Activated gamma-delta T cell treated with anti-CD3 and anti-CD28 coated beads, Interleukin-2, amount 50 U/mL, for 16 hours (primary cell): ENCODE results near the gene IPO5.
"Not testable (repeated sequence)": the region's sequence is repeated elsewhere in the genome, so short reads cannot be mapped to it uniquely, and the experiment has no call there.

Source experiments
- DNase-seq: peaks from one replicate; pipeline ENCODE4 v3.0.0-alpha.2; 2020; ENCODE audit warnings: low read depth

Gene IPO5

GRCh38 chr13:97949316-97949715, 4.2 kb upstream of the IPO5 start:
- DNase-seq = not testable (repeated sequence)

GRCh38 chr13:97951376-97951775, 2.1 kb upstream of the IPO5 start:
- no peak for DNase-seq

- DNase-seq = not testable (repeated sequence)
These were observed 644 bp upstream of the IPO5 start for GRCh38 chr13:97952831-97953230.

- DNase-seq = no peak
These were observed 7.9 kb downstream of the IPO5 start for GRCh38 chr13:97961340-97961739.

- DNase-seq = no peak
These were observed 9.4 kb downstream of the IPO5 start for GRCh38 chr13:97962887-97963286.

- DNase-seq = no peak
These were observed 13.8 kb downstream of the IPO5 start for GRCh38 chr13:97967226-97967625.

GRCh38 chr13:97967948-97968347, 14.5 kb downstream of the IPO5 start:
- DNase-seq = no peak

- no peak for DNase-seq
These were observed 18.0 kb downstream of the IPO5 start for GRCh38 chr13:97971519-97971918.

GRCh38 chr13:97974773-97975172, 21.3 kb downstream of the IPO5 start:
- DNase-seq = no peak

GRCh38 chr13:97975280-97975847, 21.9 kb downstream of the IPO5 start:
- DNase-seq = no peak

GRCh38 chr13:97975848-97976609, 22.6 kb downstream of the IPO5 start:
- DNase-seq = peak; percentile 81

- DNase-seq = peak; percentile 8
These were observed 23.4 kb downstream of the IPO5 start for GRCh38 chr13:97976610-97977521.

GRCh38 chr13:97977982-97978381, 24.5 kb downstream of the IPO5 start:
- DNase-seq = no peak

- no peak for DNase-seq
These were observed 25.2 kb downstream of the IPO5 start for GRCh38 chr13:97978651-97979050.

GRCh38 chr13:97979051-97979450, 25.6 kb downstream of the IPO5 start:
- no peak for DNase-seq

- no peak for DNase-seq
These were observed 26.1 kb downstream of the IPO5 start for GRCh38 chr13:97979556-97979955.

- no peak for DNase-seq
These were observed 28.8 kb downstream of the IPO5 start for GRCh38 chr13:97982286-97982685.

- no peak for DNase-seq
These were observed 33.4 kb downstream of the IPO5 start for GRCh38 chr13:97986835-97987234.

- no peak for DNase-seq
These were observed 46.2 kb downstream of the IPO5 start for GRCh38 chr13:97999653-98000052.

GRCh38 chr13:98004107-98004506, 50.6 kb downstream of the IPO5 start:
- no peak for DNase-seq

GRCh38 chr13:98004997-98005396, 51.5 kb downstream of the IPO5 start:
- DNase-seq = not testable (repeated sequence)

GRCh38 chr13:98007001-98007400, 53.5 kb downstream of the IPO5 start:
- no peak for DNase-seq

- DNase-seq = no peak
These were observed 59.8 kb downstream of the IPO5 start for GRCh38 chr13:98013241-98013640.
